Naive thymus-derived CD4-positive, alpha-beta T cell (primary cell): Measurements from ENCODE around the gene SEMA6A. TPM values are rescaled to one million over a fixed set of nuclear protein-coding genes. Genes with fewer than 3 reads are reported as not detected.

ENCODE experiments used
- ATAC-seq: fragments of 150-1000 bp; cut with Tn5 transposase; 2 replicates; pipeline ENCODE4 v1.10.0; 2021; ENCODE audit warnings: mild to moderate bottlenecking, moderate library complexity
- CTCF ChIA-PET: fragments of 350-600 bp; sonication (Branson Sonifier 250); formaldehyde crosslinking; loops from one replicate; lab custom pipeline; 2021; ENCODE audit warnings: antibody characterized with exemption; lab: Charles Lee
- POLR2A ChIA-PET: fragments of 350-600 bp; sonication (Branson Sonifier 250); formaldehyde crosslinking; loops from one replicate; lab custom pipeline; 2021; ENCODE audit warnings: antibody characterized with exemption, inconsistent platforms; lab: Charles Lee
- DNase-seq, 9 donors: peaks; one replicate each; pipeline versions ENCODE4 v3.0.0 to v3.0.0-alpha.2; 2020 to 2022; ENCODE audit warnings: mixed read lengths in 1 of 9
- H3K27ac ChIP-seq: one replicate; pipeline ENCODE4 v1.7.0; 2013; ENCODE audit warnings: mild to moderate bottlenecking, low read depth, low read length, moderate library complexity
- H3K27me3 ChIP-seq, 2 donors: one replicate each; pipeline ENCODE4 v1.7.0; 2013; ENCODE audit warnings: low read length in 2 of 2, mild to moderate bottlenecking in 2 of 2, moderate library complexity in 2 of 2; ENCODE audit not compliant: control insufficient read depth in 2 of 2, insufficient read depth in 2 of 2
- H3K36me3 ChIP-seq, 3 experiments: 1 replicate in 2 of 3; 2 replicates in 1 of 3; pipeline ENCODE4 v1.7.0; 2013; ENCODE audit warnings: low read length in 3 of 3, mild to moderate bottlenecking in 3 of 3, moderate library complexity in 1 of 3; ENCODE audit not compliant: insufficient read depth in 3 of 3, control insufficient read depth in 2 of 3
- H3K4me1 ChIP-seq, 2 donors: one replicate each; pipeline ENCODE4 v1.7.0; 2013; ENCODE audit warnings: low read length in 2 of 2, mild to moderate bottlenecking in 2 of 2, moderate library complexity in 1 of 2; ENCODE audit not compliant: control insufficient read depth in 2 of 2, insufficient read depth in 2 of 2
- H3K4me3 ChIP-seq: 2 replicates; pipeline ENCODE4 v1.7.0; 2013; ENCODE audit warnings: mild to moderate bottlenecking, low read length
- H3K9me3 ChIP-seq, 3 experiments: 1 replicate in 2 of 3; 2 replicates in 1 of 3; pipeline ENCODE4 v1.7.0; 2013; ENCODE audit warnings: low read length in 3 of 3; ENCODE audit not compliant: control insufficient read depth in 2 of 3
- H3K27ac Mint-ChIP-seq, 9 donors: one replicate each; pipeline ENCODE4 v1.8.0; 2020 to 2022; ENCODE audit warnings: mixed read lengths in 9 of 9, mild to moderate bottlenecking in 8 of 9, moderate library complexity in 5 of 9, inconsistent platforms in 2 of 9
- H3K27me3 Mint-ChIP-seq, 5 donors: one replicate each; pipeline ENCODE4 v1.8.0; 2021 to 2022; ENCODE audit warnings: mixed read lengths in 5 of 5, mild to moderate bottlenecking in 1 of 5
- H3K36me3 Mint-ChIP-seq, 5 donors: one replicate each; pipeline ENCODE4 v1.8.0; 2020 to 2022; ENCODE audit warnings: mixed read lengths in 5 of 5, mild to moderate bottlenecking in 3 of 5, inconsistent platforms in 1 of 5
- H3K4me1 Mint-ChIP-seq, 7 donors: one replicate each; pipeline ENCODE4 v1.8.0; 2020 to 2022; ENCODE audit warnings: mixed read lengths in 7 of 7, mild to moderate bottlenecking in 3 of 7, inconsistent platforms in 1 of 7
- H3K4me3 Mint-ChIP-seq, 10 donors: one replicate each; pipeline ENCODE4 v1.8.0; 2020 to 2022; ENCODE audit warnings: mild to moderate bottlenecking in 10 of 10, mixed read lengths in 10 of 10, moderate library complexity in 6 of 10, inconsistent platforms in 2 of 10
- H3K9me3 Mint-ChIP-seq, 11 donors: one replicate each; pipeline ENCODE4 v1.8.0; 2020 to 2022; ENCODE audit warnings: mixed read lengths in 11 of 11, mild to moderate bottlenecking in 4 of 11, inconsistent platforms in 1 of 11, moderate library complexity in 1 of 11
- intact Hi-C, 2 donors: fragments of 100-400 bp; cut with micrococcal nuclease; formaldehyde crosslinking; loops; one replicate each; pipeline ENCODE4 v1.15.1; 2023
- polyA plus RNA-seq, 2 donors: library from polyadenylated mRNA; unstranded; fragments of 300-500 nt; fragmentation: Illumina TruSeq; gene quantifications; one replicate each; pipeline ENCODE4 v1.2.3, GENCODE V29; 2021
- total RNA-seq, 6 experiments: library from RNA in 5 of 6; stranded (reverse) in 5 of 6; gene quantifications; 1 replicate in 5 of 6; 2 replicates in 1 of 6; pipeline ENCODE4 v1.2.3 and lab custom pipeline; 2021 to 2026

Gene SEMA6A
- total and polyA plus RNA-seq, 7 experiments from 2014 or later: 0.87 to 1.5 TPM; not detected in 5

- no peaks in the 10 kb centered on the region for H3K27me3 ChIP-seq
- ChIA-PET CTCF (no interaction called here), POLR2A (no interaction called here)
- no peak for DNase-seq
- H3K27ac ChIP-seq: no peak overlapping the region
- H3K4me1 Mint-ChIP-seq: peaks cover 0 to 2% (median 0%) of the 10 kb centered on the region in 7 donors
- peaks cover 0 to 76% (median 53%) of the 10 kb centered on the region in 5 donors for H3K36me3 Mint-ChIP-seq
- H3K4me3 ChIP-seq: no peak overlapping the region
- no peaks in the 10 kb centered on the region for H3K9me3 ChIP-seq
- H3K27ac Mint-ChIP-seq: no peak overlapping the region
- peaks cover 0 to 8% (median 0%) of the 10 kb centered on the region in 3 experiments for H3K36me3 ChIP-seq
- no peaks in the 10 kb centered on the region for H3K27me3 Mint-ChIP-seq
- intact Hi-C loops: no loop called here
- no peaks in the 10 kb centered on the region for H3K4me1 ChIP-seq
- ATAC-seq: no peak
- peaks cover 0 to 10% (median 0%) of the 10 kb centered on the region in 11 donors for H3K9me3 Mint-ChIP-seq
- H3K4me3 Mint-ChIP-seq: no peak overlapping the region
These were observed 150.9 kb downstream of the SEMA6A start for GRCh38 chr5:116423587-116424257.

GRCh38 chr5:116423141-116423540 lies 151.5 kb downstream of the SEMA6A start:
- Histone ChIP-seq H3K4me1 (no peaks in the 10 kb centered on the region), H3K9me3 (no peaks in the 10 kb centered on the region), H3K4me3 (no peak overlapping the region), H3K27ac (no peak overlapping the region), H3K36me3 (peaks cover 0 to 8% (median 0%) of the 10 kb centered on the region in 3 experiments), H3K27me3 (no peaks in the 10 kb centered on the region)
- intact Hi-C loops: no loop called here
- peaks cover 0 to 2% (median 0%) of the 10 kb centered on the region in 7 donors for H3K4me1 Mint-ChIP-seq
- DNase-seq: no peak
- no peak overlapping the region for H3K27ac Mint-ChIP-seq
- H3K4me3 Mint-ChIP-seq: no peak overlapping the region
- peaks cover 0 to 82% (median 54%) of the 10 kb centered on the region in 5 donors for H3K36me3 Mint-ChIP-seq
- CTCF ChIA-PET: no interaction called here
- peaks cover 0 to 10% (median 0%) of the 10 kb centered on the region in 11 donors for H3K9me3 Mint-ChIP-seq
- no peak for ATAC-seq
- POLR2A ChIA-PET: no interaction called here
- H3K27me3 Mint-ChIP-seq: no peaks in the 10 kb centered on the region

GRCh38 chr5:116421080-116421629 lies 153.5 kb downstream of the SEMA6A start:
- intact Hi-C loops: no loop called here
- Mint-ChIP-seq H3K36me3 (peaks cover 0 to 93% (median 67%) of the 10 kb centered on the region in 5 donors), H3K27ac (no peak overlapping the region), H3K9me3 (peaks cover 0 to 10% (median 0%) of the 10 kb centered on the region in 11 donors), H3K4me3 (no peak overlapping the region), H3K27me3 (no peaks in the 10 kb centered on the region), H3K4me1 (peaks cover 0 to 2% (median 0%) of the 10 kb centered on the region in 7 donors)
- Histone ChIP-seq H3K4me3 (no peak overlapping the region), H3K27ac (no peak overlapping the region), H3K36me3 (peaks cover 0 to 10% (median 0%) of the 10 kb centered on the region in 3 experiments), H3K27me3 (no peaks in the 10 kb centered on the region), H3K4me1 (no peaks in the 10 kb centered on the region), H3K9me3 (no peaks in the 10 kb centered on the region)
- POLR2A ChIA-PET: no interaction called here
- CTCF ChIA-PET: no interaction called here
- no peak for DNase-seq
- no peak for ATAC-seq

- Histone ChIP-seq H3K27ac (no peak overlapping the region), H3K4me3 (no peak overlapping the region), H3K4me1 (no peaks in the 10 kb centered on the region), H3K36me3 (peaks cover 0 to 11% (median 0%) of the 10 kb centered on the region in 3 experiments), H3K27me3 (no peaks in the 10 kb centered on the region), H3K9me3 (no peaks in the 10 kb centered on the region)
- DNase-seq (no peak), ATAC-seq (no peak)
- intact Hi-C loops: no loop called here
- Mint-ChIP-seq H3K27ac (no peak overlapping the region), H3K4me3 (no peak overlapping the region), H3K27me3 (no peaks in the 10 kb centered on the region), H3K36me3 (peaks cover 0 to 97% (median 72%) of the 10 kb centered on the region in 5 donors), H3K9me3 (peaks cover 0 to 10% (median 0%) of the 10 kb centered on the region in 11 donors), H3K4me1 (peaks cover 0 to 2% (median 0%) of the 10 kb centered on the region in 7 donors)
- CTCF ChIA-PET: no interaction called here
- POLR2A ChIA-PET: no interaction called here
These were observed 154.1 kb downstream of the SEMA6A start for GRCh38 chr5:116420540-116420939.

- Histone ChIP-seq H3K27ac (no peak overlapping the region), H3K4me1 (no peaks in the 10 kb centered on the region), H3K27me3 (no peaks in the 10 kb centered on the region), H3K4me3 (no peak overlapping the region), H3K9me3 (no peaks in the 10 kb centered on the region), H3K36me3 (peaks cover 0 to 11% (median 0%) of the 10 kb centered on the region in 3 experiments)
- POLR2A ChIA-PET: no interaction called here
- intact Hi-C loops: no loop called here
- CTCF ChIA-PET: no interaction called here
- H3K27ac Mint-ChIP-seq: no peak overlapping the region
- peaks cover 0 to 99% (median 75%) of the 10 kb centered on the region in 5 donors for H3K36me3 Mint-ChIP-seq
- no peak for ATAC-seq
- no peaks in the 10 kb centered on the region for H3K27me3 Mint-ChIP-seq
- peaks cover 0 to 10% (median 0%) of the 10 kb centered on the region in 11 donors for H3K9me3 Mint-ChIP-seq
- no peak overlapping the region for H3K4me3 Mint-ChIP-seq
- no peak for DNase-seq
- peaks cover 0 to 2% (median 0%) of the 10 kb centered on the region in 7 donors for H3K4me1 Mint-ChIP-seq
These were observed 155.4 kb downstream of the SEMA6A start for GRCh38 chr5:116419258-116419657.

- no peaks in the 10 kb centered on the region for H3K9me3 ChIP-seq
- no peaks in the 10 kb centered on the region for H3K4me1 ChIP-seq
- no peak for DNase-seq
- peaks cover 0 to 10% (median 0%) of the 10 kb centered on the region in 11 donors for H3K9me3 Mint-ChIP-seq
- H3K4me3 ChIP-seq: no peak overlapping the region
- peaks cover 0 to 99% (median 75%) of the 10 kb centered on the region in 5 donors for H3K36me3 Mint-ChIP-seq
- H3K27ac ChIP-seq: no peak overlapping the region
- no peak overlapping the region for H3K27ac Mint-ChIP-seq
- H3K36me3 ChIP-seq: peaks cover 0 to 10% (median 0%) of the 10 kb centered on the region in 3 experiments
- no peak for ATAC-seq
- H3K4me3 Mint-ChIP-seq: no peak overlapping the region
- ChIA-PET CTCF (interaction anchor here (0.6 kb wide), 1 partner anchor 900 kb away, joined by 3 read pairs; no protein-coding TSS in a partner anchor), POLR2A (no interaction called here)
- peaks cover 0 to 2% (median 0%) of the 10 kb centered on the region in 7 donors for H3K4me1 Mint-ChIP-seq
- H3K27me3 Mint-ChIP-seq: no peaks in the 10 kb centered on the region
- H3K27me3 ChIP-seq: no peaks in the 10 kb centered on the region
- intact Hi-C loops: no loop called here
These were observed 155.8 kb downstream of the SEMA6A start for GRCh38 chr5:116418774-116419173.
